ENCODE data around the gene NR1H3. TPM values are rescaled to one million over a fixed set of nuclear protein-coding genes. Genes with fewer than 3 reads are reported as not detected.

Gene NR1H3
- polyA plus RNA-seq, 1 donor: 159 TPM

DNA sequence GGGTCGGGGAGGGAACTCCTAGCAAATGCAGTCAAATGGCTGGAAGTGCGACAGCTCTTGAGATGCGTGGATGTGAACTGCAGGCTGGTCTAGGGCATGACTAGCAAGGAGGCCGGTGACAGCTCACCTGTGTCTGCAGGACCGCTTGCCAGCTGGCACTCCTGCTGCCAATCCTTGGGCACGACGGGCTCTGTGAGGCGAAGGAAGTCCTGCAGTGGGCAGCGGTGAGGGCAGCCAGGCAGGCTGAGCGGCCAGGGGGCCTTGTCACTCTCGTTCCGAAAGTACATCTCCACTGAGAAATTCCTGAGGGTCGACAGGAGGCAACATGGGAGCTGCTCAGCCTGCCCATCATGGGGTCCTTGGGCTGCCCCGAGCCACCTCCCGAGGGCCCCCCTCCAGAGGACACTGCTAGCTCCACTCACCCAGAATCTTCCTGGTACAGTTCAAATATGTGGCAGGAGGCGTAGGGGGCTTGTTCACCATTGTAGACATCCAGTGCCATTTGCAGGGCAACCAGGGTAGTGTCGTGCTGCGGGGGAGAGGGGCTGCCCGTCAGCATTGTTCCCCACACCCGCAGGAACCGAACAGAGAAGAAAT is 15.1 kb upstream of the NR1H3 start:
- peaks cover 19% of the 10 kb centered on the region for H3K4me1 ChIP-seq (ENCODE audit: control insufficient read depth, insufficient read depth, low read length)
- no peak overlapping the region for H3K4me3 ChIP-seq (ENCODE audit: low read length)
- no peaks in the 10 kb centered on the region for H3K27me3 ChIP-seq (ENCODE audit: control insufficient read depth, insufficient read depth, low read length)
- H3K9me3 ChIP-seq (ENCODE audit: control insufficient read depth, low read depth, low read length): no peaks in the 10 kb centered on the region
- no CpG with 5 or more reads among the region's 21 CpGs for whole genome bisulfite sequencing (ENCODE audit: insufficient coverage, low lambda C conversion rate)
- peaks cover 81% of the 10 kb centered on the region for H3K36me3 ChIP-seq (ENCODE audit: control insufficient read depth, insufficient read depth, low read length)
- H3K27ac ChIP-seq (ENCODE audit: low read length): no peak overlapping the region
- DNase-seq: no peak

DNA sequence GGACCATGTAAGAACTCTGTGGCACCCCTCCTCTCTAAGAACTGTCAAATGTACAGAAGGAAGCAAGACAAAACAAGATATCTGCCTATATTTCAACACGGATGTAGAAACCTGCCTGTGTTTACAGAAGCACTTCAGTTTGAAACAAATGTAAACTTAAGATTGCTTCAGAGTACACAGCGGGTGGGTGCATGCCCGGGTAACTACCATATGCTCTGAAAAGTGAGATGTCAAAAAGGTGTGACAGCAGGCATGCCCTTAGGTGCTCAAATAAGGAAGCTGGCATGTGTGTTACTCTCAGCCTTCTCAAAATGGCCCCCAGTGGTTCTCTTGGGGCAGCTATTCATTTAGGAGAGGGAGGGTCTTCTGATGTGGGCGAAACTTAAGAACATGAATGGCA is 14.3 kb upstream of the NR1H3 start:
- H3K4me3 ChIP-seq (ENCODE audit: low read length): no peak overlapping the region
- DNase-seq: no peak
- no peak overlapping the region for H3K27ac ChIP-seq (ENCODE audit: low read length)
- no CpG with 5 or more reads among the region's 4 CpGs for WGBS (ENCODE audit: insufficient coverage, low lambda C conversion rate)
- no peaks in the 10 kb centered on the region for H3K27me3 ChIP-seq (ENCODE audit: control insufficient read depth, insufficient read depth, low read length)
- peaks cover 78% of the 10 kb centered on the region for H3K36me3 ChIP-seq (ENCODE audit: control insufficient read depth, insufficient read depth, low read length)
- no peaks in the 10 kb centered on the region for H3K9me3 ChIP-seq (ENCODE audit: control insufficient read depth, low read depth, low read length)
- peaks cover 23% of the 10 kb centered on the region for H3K4me1 ChIP-seq (ENCODE audit: control insufficient read depth, insufficient read depth, low read length)

DNA sequence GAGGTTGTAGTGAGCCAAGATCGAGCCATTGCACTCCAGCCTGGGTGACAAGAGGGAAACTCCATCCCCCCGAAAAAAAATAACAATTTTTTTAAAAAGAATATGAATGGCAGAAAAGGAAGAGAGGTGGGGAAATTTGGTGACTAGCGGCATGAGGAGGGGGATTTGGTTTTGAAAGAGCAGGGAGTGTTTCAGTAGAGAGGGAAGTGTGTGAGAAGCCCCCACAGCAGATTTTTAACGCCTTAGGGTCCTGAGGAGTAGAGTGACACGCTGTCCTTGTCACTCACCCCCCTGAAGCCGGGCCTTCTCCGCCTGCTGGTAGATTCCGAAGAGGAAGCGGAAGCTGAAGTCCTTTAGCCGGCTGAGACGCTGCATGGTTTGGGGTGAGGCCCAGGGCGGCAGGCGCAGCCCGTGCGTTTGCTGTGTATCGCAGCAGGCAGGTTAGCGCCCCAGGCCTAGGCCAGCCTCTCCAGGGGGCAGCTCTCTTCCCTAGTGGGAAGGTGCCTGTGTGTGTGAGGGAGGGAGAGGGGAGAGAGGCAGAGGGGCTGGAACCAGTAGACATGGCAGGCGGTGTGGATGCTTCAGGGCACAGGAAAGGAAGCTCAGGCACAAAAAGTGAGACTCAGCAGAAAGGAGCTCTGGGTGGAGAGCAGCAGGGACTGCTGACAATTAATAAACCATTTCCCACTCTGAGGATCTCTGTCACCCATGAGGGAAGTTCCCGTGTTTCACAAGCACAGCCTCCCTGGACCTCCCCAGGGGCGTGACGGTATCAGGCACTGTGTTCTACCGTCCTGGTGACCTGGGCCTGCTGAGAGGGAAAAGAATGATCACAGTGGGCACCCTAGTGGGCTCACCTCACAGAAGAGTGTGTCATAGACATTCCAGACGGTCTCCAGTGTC is 13.1 kb upstream of the NR1H3 start:
- no peak for DNase-seq
- WGBS (ENCODE audit: insufficient coverage, low lambda C conversion rate): 100% methylated on average over 2 of the region's 23 CpGs
- Histone ChIP-seq H3K36me3 (ENCODE audit: control insufficient read depth, insufficient read depth, low read length) (peaks cover 66% of the 10 kb centered on the region), H3K4me3 (ENCODE audit: low read length) (no peak overlapping the region), H3K9me3 (ENCODE audit: control insufficient read depth, low read depth, low read length) (no peaks in the 10 kb centered on the region), H3K27ac (ENCODE audit: low read length) (peak overlapping the region; percentile 75), H3K4me1 (ENCODE audit: control insufficient read depth, insufficient read depth, low read length) (peaks cover 28% of the 10 kb centered on the region), H3K27me3 (ENCODE audit: control insufficient read depth, insufficient read depth, low read length) (no peaks in the 10 kb centered on the region)

DNA sequence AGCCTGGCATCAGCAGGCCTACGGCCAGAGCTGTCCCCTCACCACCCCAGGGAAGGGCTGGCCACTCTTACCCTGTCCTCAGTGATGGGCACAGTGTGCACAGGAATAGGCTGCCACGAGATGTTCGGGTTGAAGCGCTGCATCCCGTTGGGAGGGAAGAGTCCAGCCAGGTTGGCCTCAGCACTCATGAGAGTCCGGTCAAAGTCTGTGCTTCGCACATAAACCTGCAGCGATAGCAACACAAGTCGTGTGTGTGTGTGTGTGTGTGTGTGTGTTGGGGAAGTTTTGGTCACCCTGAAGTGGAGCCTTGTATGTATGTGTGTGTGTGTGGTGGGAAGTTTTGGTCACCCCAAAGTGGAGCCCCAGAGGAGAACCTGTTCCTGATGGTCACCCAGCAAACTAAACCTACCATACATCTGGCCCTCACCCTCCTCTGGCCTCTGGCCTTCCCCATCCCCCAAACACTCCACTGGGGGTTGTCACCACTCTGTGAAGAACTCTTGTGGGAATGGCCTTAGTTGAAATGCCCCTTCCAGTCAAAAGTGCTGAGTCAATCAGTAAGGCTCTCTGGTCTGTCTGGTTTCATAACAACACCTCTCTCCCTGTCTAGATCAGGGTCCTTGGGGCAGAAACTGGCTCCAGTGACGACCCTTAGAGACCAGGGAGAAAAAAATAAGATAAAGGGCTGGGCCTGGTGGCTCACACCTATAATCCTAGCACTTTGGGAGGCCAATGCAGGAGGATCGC is 12.0 kb upstream of the NR1H3 start:
- Histone ChIP-seq H3K4me1 (ENCODE audit: control insufficient read depth, insufficient read depth, low read length) (peaks cover 28% of the 10 kb centered on the region), H3K9me3 (ENCODE audit: control insufficient read depth, low read depth, low read length) (no peaks in the 10 kb centered on the region), H3K4me3 (ENCODE audit: low read length) (no peak overlapping the region), H3K27me3 (ENCODE audit: control insufficient read depth, insufficient read depth, low read length) (no peaks in the 10 kb centered on the region), H3K27ac (ENCODE audit: low read length) (peak overlapping the region; percentile 75), H3K36me3 (ENCODE audit: control insufficient read depth, insufficient read depth, low read length) (peaks cover 57% of the 10 kb centered on the region)
- DNase-seq: peak; percentile 70 to 84
- no CpG with 5 or more reads among the region's 11 CpGs for WGBS (ENCODE audit: insufficient coverage, low lambda C conversion rate)

DNA sequence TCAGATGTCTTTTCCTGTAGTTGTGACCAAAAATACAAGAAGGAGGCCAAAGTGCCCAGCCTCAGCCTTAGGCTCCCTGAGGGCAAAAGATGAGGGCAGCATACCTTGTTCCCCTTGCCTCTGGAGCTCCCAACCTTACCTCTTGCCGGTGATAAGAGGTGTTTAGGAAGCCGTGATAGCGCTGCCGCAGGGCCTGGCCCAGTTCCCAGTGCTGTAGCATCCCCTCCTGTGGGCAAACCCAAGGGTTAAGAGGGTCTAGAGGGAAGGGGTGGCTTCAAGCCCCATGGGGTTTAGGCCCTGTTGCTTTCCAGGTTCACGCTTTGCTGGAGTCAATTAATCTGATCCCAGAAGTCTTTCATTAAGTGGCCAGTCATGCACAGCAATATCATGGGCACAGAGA is 10.3 kb upstream of the NR1H3 start:
- Histone ChIP-seq H3K4me3 (ENCODE audit: low read length) (peak overlapping the region; percentile 91), H3K27ac (ENCODE audit: low read length) (no peak overlapping the region), H3K27me3 (ENCODE audit: control insufficient read depth, insufficient read depth, low read length) (no peaks in the 10 kb centered on the region), H3K36me3 (ENCODE audit: control insufficient read depth, insufficient read depth, low read length) (peaks cover 42% of the 10 kb centered on the region), H3K4me1 (ENCODE audit: control insufficient read depth, insufficient read depth, low read length) (peaks cover 29% of the 10 kb centered on the region), H3K9me3 (ENCODE audit: control insufficient read depth, low read depth, low read length) (no peaks in the 10 kb centered on the region)
- no CpG with 5 or more reads among the region's 5 CpGs for WGBS (ENCODE audit: insufficient coverage, low lambda C conversion rate)
- no peak for DNase-seq

DNA sequence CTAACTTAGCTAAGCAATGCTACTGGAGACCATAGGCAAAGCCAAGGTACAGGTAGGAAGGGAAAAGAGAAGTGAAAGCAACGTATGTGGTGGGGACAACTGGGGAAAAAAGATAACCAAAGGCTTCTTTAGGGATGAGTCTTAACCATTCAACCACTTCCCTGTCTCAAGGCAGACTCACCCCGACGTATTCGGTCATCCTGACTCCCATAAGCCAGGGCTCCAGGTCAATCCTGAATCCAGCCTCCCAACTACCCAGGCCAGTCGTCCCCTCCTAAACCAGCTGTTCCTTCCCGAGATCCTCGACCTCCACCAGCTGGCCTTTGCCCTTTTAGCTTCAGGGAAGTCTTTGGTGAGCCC is 9.5 kb upstream of the NR1H3 start:
- no peaks in the 10 kb centered on the region for H3K27me3 ChIP-seq (ENCODE audit: control insufficient read depth, insufficient read depth, low read length)
- H3K9me3 ChIP-seq (ENCODE audit: control insufficient read depth, low read depth, low read length): no peaks in the 10 kb centered on the region
- no peak for DNase-seq
- peak overlapping the region; percentile 91 for H3K4me3 ChIP-seq (ENCODE audit: low read length)
- H3K36me3 ChIP-seq (ENCODE audit: control insufficient read depth, insufficient read depth, low read length): peaks cover 34% of the 10 kb centered on the region
- no CpG with 5 or more reads among the region's 7 CpGs for WGBS (ENCODE audit: insufficient coverage, low lambda C conversion rate)
- peak overlapping the region; percentile 85 for H3K27ac ChIP-seq (ENCODE audit: low read length)
- H3K4me1 ChIP-seq (ENCODE audit: control insufficient read depth, insufficient read depth, low read length): peaks cover 37% of the 10 kb centered on the region

DNA sequence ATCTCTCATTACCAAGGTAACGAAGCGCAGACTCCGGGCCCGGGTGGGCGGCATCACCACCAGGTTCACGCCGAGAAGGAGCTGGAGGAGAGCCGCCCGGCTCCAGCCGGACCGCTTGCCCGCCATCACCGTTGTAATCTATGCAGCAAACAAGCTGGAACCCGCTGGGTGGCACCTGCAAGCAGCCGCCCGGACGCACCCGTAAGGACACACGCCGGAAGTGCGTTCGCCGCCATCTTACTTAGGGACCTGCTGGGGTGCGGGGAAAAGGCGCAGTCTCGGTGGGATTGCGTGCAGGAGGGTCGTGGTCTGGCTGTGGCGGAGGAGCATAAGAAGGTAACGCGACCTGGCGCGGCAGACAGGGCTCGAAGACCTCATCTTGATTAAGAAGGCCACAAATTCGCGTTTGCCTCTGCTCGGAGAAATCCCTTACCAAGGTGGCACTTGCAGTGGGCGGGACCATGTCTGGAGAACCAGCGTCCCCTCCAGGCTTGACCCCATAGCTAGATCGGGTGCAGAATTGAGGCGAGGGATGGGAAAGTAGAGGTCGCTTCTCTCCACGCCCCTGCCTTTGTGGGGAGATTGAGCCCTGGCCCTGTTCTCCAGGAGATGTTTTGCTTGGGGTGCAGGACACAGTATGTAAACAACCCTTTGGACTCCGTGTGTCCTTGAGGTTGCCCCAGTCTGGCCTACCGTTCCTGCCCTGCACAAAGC is 9.0 kb upstream of the NR1H3 start, which contains the start of gene ACP2:
Gene ACP2, minus strand, starts transcription at position 151 of the 714 bp plus-strand sequence. Its CDS starts 25 bp downstream, at position 126.
- peak; percentile 85 to 94 for DNase-seq
- peak within 1 kb of the TSS; percentile 85 for H3K27ac ChIP-seq (ENCODE audit: low read length)
- no peaks in the 10 kb centered on the region for H3K9me3 ChIP-seq (ENCODE audit: control insufficient read depth, low read depth, low read length)
- WGBS (ENCODE audit: insufficient coverage, low lambda C conversion rate): no CpG with 5 or more reads among the region's 45 CpGs
- H3K27me3 ChIP-seq (ENCODE audit: control insufficient read depth, insufficient read depth, low read length): no peaks in the 10 kb centered on the region
- peaks cover 29% of the 10 kb centered on the region for H3K36me3 ChIP-seq (ENCODE audit: control insufficient read depth, insufficient read depth, low read length)
- H3K4me1 ChIP-seq (ENCODE audit: control insufficient read depth, insufficient read depth, low read length): peaks cover 42% of the 10 kb centered on the region
- H3K4me3 ChIP-seq (ENCODE audit: low read length): peak within 1 kb of the TSS; percentile 91

DNA sequence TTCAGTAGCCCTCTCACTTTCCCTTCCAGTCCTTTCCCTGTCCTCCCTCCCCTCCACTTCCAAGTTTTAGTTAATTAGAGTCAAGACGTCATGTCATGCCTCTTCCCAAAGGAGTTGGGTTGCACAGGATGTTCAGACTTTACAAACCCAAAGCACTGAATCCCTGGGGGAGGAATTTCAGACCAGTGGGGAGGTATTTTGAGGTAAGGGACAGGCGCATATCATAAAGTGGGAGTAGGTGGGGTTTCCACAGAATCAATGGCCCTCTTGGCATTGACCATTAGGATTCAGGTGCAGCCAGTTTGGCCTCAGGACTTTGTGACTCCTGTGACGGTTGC is 8.4 kb upstream of the NR1H3 start:
- H3K27ac ChIP-seq (ENCODE audit: low read length): peak overlapping the region; percentile 85
- 0% methylated on average over 1 of the region's 3 CpGs for WGBS (ENCODE audit: insufficient coverage, low lambda C conversion rate)
- no peaks in the 10 kb centered on the region for H3K9me3 ChIP-seq (ENCODE audit: control insufficient read depth, low read depth, low read length)
- peak overlapping the region; percentile 91 for H3K4me3 ChIP-seq (ENCODE audit: low read length)
- no peak for DNase-seq
- H3K4me1 ChIP-seq (ENCODE audit: control insufficient read depth, insufficient read depth, low read length): peaks cover 48% of the 10 kb centered on the region
- H3K36me3 ChIP-seq (ENCODE audit: control insufficient read depth, insufficient read depth, low read length): peaks cover 27% of the 10 kb centered on the region
- H3K27me3 ChIP-seq (ENCODE audit: control insufficient read depth, insufficient read depth, low read length): no peaks in the 10 kb centered on the region

DNA sequence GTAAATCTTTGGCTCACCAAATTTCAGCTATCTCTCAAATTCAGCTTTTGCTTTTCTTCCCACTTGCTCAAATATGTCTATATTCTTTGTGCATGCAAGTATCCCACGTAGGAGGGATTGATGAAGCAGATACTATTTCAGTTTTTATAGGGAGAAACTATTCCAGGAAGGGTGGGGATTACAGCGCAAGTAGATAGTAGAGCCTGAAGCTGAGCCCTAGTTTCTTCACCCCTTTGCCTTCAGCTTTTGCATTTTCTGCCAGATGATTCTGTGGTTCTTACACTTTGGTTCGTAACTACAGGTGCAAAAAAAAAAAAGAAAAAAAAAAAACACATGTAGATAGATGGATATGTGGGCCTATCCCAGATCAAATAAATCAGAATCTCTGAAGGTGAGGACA is 6.0 kb upstream of the NR1H3 start:
- 74% methylated on average over 3 of the region's 3 CpGs for whole genome bisulfite sequencing (ENCODE audit: insufficient coverage, low lambda C conversion rate)
- DNase-seq: no peak
- Histone ChIP-seq H3K27me3 (ENCODE audit: control insufficient read depth, insufficient read depth, low read length) (no peaks in the 10 kb centered on the region), H3K36me3 (ENCODE audit: control insufficient read depth, insufficient read depth, low read length) (peaks cover 8% of the 10 kb centered on the region), H3K4me1 (ENCODE audit: control insufficient read depth, insufficient read depth, low read length) (peaks cover 57% of the 10 kb centered on the region), H3K4me3 (ENCODE audit: low read length) (no peak overlapping the region), H3K9me3 (ENCODE audit: control insufficient read depth, low read depth, low read length) (no peaks in the 10 kb centered on the region), H3K27ac (ENCODE audit: low read length) (no peak overlapping the region)

DNA sequence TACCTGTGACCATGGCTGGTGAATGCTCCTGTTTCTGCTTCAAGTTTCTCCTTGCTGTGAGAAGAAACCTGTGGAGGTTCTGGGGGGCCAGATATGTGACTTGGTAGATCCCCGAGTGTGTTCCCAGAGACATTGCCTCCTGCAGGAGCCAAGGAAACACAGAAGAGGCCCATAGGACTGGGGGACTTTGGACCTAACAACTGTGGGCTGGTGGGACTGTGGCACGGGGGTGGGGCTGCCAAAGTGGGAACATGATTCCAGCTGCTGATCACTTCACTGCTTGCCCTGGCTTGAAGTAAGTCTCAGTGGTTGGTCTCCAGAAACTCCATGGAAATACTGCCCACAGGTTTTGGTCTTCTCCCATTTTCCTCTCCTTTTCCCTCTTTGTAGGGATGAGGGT is 4.1 kb upstream of the NR1H3 start:
- Histone ChIP-seq H3K36me3 (ENCODE audit: control insufficient read depth, insufficient read depth, low read length) (no peaks in the 10 kb centered on the region), H3K4me1 (ENCODE audit: control insufficient read depth, insufficient read depth, low read length) (peaks cover 59% of the 10 kb centered on the region), H3K9me3 (ENCODE audit: control insufficient read depth, low read depth, low read length) (no peaks in the 10 kb centered on the region), H3K4me3 (ENCODE audit: low read length) (peak overlapping the region; percentile 26), H3K27ac (ENCODE audit: low read length) (peak overlapping the region; percentile 95), H3K27me3 (ENCODE audit: control insufficient read depth, insufficient read depth, low read length) (no peaks in the 10 kb centered on the region)
- WGBS (ENCODE audit: insufficient coverage, low lambda C conversion rate): no CpG with 5 or more reads among the region's 2 CpGs
- DNase-seq: peak; percentile 83 to 92

All from large intestine (tissue), 3 donors.